IMR-90 (cell line): ENCODE data around the gene PXN. TPM values are rescaled to one million over a fixed set of nuclear protein-coding genes. Genes with fewer than 3 reads are reported as not detected.

Source experiments
- RAD21 ChIP-seq: IDR thresholded peaks from 2 replicates; pipeline ENCODE4 v1.6.1; 2012; ENCODE audit warnings: low read length, improper control_type of control experiment
- RFX5 ChIP-seq: IDR thresholded peaks from 2 replicates; pipeline ENCODE4 v1.8.0; 2012; ENCODE audit warnings: low read depth, mild to moderate bottlenecking, low read length, moderate library complexity
- polyA plus RNA-seq, 3 experiments: library from polyadenylated mRNA; depleted of rRNA; stranded (reverse); fragments of >200 nt; gene quantifications; 2 replicates each; pipeline ENCODE4 v1.2.3, GENCODE V29; 2012; ENCODE audit warnings: low replicate concordance in 1 of 3
- total RNA-seq: library from RNA; depleted of rRNA; stranded (reverse); fragments of >200 nt; gene quantifications from 2 replicates; pipeline ENCODE4 v1.2.3, GENCODE V29; 2012
- TF ChIP-seq, protein P1 (sequence below): conservative IDR thresholded peaks from 2 replicates; pipeline ENCODE4 v1.5.1; 2012; ENCODE audit warnings: mild to moderate bottlenecking, low read depth, low read length, improper control_type of control experiment

The PXN gene
- total and polyA plus RNA-seq, 2 of the 4 experiments (the other 2 are of a cell fraction): 46.6 to 134 TPM

DNA sequence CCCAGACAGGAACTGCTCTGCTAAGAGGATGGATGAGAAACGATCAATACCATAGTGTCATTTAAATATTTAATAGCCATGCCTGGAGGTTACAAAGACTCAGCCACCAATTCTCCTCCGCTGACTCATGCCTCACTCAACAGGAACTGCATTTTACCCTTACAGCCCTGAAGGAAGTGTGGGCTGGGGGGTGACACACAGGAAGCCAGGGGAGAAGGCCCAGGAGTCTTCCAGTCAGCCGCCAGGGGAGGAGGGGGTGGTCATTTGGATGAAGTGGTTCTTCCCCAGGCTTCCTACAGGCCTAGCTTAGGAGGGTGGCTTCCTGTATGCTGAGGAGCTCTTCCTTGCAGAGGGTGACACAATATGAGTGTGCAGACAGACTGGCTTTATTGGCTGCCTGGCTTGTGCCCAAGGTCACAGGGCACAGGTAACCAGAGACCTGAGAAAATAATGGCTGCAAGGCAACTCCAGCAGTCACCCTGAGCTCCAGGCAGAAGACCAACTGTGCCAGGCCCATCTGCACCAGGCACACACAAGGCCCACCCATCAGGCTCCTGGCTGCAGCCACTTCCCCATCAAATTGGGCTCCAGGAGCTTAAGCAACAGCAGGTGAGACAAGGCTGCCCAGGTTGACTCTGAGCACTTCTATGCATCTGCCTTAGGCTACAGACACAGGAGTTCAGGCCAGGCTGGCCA, 34.1 kb downstream of the PXN start (continued):
- TF ChIP-seq, protein P1, sequence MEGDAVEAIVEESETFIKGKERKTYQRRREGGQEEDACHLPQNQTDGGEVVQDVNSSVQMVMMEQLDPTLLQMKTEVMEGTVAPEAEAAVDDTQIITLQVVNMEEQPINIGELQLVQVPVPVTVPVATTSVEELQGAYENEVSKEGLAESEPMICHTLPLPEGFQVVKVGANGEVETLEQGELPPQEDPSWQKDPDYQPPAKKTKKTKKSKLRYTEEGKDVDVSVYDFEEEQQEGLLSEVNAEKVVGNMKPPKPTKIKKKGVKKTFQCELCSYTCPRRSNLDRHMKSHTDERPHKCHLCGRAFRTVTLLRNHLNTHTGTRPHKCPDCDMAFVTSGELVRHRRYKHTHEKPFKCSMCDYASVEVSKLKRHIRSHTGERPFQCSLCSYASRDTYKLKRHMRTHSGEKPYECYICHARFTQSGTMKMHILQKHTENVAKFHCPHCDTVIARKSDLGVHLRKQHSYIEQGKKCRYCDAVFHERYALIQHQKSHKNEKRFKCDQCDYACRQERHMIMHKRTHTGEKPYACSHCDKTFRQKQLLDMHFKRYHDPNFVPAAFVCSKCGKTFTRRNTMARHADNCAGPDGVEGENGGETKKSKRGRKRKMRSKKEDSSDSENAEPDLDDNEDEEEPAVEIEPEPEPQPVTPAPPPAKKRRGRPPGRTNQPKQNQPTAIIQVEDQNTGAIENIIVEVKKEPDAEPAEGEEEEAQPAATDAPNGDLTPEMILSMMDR: peak; percentile 27; the same call in 1 of the 2 replicates
- peak; percentile 31; the same call in 1 of the 2 replicates for TF ChIP-seq RAD21
- no peak for TF ChIP-seq RFX5
